ENCODE measurements around the gene ACAA1. TPM values are rescaled to one million over a fixed set of nuclear protein-coding genes. Genes with fewer than 3 reads are reported as not detected.

The ACAA1 gene
- total and polyA plus RNA-seq, 2 of the 13 experiments (the other 11 are each of a cell fraction or from before 2014, with no cell fraction given) = 60.8 to 188 TPM

DNA sequence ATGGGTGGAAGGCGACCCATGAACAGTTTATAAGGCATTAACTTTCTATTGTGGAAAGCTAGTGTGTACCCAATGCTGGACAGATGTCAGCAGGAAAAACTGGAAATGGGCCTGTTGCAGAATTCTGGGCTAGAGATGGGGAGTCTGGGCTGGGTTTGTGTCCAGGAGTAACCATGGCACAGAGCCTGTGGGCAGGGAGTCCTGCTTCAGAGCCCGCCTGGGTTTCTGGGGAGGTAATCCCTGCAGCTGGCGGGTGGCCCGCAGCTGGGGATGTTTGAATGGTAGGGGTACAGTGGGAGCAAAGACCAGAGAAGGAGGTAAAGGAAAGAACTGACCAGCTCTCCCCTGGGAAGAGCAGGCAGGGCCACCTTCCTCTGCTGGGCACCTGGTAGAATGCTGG, 25.7 kb downstream of the ACAA1 start (continued):
- TF ChIP-seq, protein P1, sequence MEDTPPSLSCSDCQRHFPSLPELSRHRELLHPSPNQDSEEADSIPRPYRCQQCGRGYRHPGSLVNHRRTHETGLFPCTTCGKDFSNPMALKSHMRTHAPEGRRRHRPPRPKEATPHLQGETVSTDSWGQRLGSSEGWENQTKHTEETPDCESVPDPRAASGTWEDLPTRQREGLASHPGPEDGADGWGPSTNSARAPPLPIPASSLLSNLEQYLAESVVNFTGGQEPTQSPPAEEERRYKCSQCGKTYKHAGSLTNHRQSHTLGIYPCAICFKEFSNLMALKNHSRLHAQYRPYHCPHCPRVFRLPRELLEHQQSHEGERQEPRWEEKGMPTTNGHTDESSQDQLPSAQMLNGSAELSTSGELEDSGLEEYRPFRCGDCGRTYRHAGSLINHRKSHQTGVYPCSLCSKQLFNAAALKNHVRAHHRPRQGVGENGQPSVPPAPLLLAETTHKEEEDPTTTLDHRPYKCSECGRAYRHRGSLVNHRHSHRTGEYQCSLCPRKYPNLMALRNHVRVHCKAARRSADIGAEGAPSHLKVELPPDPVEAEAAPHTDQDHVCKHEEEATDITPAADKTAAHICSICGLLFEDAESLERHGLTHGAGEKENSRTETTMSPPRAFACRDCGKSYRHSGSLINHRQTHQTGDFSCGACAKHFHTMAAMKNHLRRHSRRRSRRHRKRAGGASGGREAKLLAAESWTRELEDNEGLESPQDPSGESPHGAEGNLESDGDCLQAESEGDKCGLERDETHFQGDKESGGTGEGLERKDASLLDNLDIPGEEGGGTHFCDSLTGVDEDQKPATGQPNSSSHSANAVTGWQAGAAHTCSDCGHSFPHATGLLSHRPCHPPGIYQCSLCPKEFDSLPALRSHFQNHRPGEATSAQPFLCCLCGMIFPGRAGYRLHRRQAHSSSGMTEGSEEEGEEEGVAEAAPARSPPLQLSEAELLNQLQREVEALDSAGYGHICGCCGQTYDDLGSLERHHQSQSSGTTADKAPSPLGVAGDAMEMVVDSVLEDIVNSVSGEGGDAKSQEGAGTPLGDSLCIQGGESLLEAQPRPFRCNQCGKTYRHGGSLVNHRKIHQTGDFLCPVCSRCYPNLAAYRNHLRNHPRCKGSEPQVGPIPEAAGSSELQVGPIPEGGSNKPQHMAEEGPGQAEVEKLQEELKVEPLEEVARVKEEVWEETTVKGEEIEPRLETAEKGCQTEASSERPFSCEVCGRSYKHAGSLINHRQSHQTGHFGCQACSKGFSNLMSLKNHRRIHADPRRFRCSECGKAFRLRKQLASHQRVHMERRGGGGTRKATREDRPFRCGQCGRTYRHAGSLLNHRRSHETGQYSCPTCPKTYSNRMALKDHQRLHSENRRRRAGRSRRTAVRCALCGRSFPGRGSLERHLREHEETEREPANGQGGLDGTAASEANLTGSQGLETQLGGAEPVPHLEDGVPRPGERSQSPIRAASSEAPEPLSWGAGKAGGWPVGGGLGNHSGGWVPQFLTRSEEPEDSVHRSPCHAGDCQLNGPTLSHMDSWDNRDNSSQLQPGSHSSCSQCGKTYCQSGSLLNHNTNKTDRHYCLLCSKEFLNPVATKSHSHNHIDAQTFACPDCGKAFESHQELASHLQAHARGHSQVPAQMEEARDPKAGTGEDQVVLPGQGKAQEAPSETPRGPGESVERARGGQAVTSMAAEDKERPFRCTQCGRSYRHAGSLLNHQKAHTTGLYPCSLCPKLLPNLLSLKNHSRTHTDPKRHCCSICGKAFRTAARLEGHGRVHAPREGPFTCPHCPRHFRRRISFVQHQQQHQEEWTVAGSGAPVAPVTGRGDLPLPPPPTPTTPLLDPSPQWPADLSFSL (CRISPR knock-in tag; IDR thresholded peaks at IDR 0.05) = no peak
- no peak for TF ChIP-seq SRSF4 (IDR thresholded peaks at IDR 0.05; ENCODE audit: low read depth, low read length, poor library complexity, severe bottlenecking)
- no peak for TF ChIP-seq ZNF556 (CRISPR knock-in tag; IDR thresholded peaks at IDR 0.05; ENCODE audit: borderline replicate concordance)
- TF ChIP-seq, protein P2, sequence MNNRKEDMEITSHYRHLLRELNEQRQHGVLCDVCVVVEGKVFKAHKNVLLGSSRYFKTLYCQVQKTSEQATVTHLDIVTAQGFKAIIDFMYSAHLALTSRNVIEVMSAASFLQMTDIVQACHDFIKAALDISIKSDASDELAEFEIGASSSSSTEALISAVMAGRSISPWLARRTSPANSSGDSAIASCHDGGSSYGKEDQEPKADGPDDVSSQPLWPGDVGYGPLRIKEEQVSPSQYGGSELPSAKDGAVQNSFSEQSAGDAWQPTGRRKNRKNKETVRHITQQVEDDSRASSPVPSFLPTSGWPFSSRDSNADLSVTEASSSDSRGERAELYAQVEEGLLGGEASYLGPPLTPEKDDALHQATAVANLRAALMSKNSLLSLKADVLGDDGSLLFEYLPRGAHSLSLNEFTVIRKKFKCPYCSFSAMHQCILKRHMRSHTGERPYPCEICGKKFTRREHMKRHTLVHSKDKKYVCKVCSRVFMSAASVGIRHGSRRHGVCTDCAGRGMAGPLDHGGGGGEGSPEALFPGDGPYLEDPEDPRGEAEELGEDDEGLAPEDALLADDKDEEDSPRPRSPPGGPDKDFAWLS (CRISPR knock-in tag; IDR thresholded peaks at IDR 0.05; ENCODE audit: borderline replicate concordance) = no peak
- TF ChIP-seq ZNF850 (CRISPR knock-in tag; conservative IDR thresholded peaks at IDR 0.05) = no peak
- no peak for TF ChIP-seq ZNF543 (CRISPR knock-in tag; IDR thresholded peaks at IDR 0.05)
- TF ChIP-seq, protein P3, sequence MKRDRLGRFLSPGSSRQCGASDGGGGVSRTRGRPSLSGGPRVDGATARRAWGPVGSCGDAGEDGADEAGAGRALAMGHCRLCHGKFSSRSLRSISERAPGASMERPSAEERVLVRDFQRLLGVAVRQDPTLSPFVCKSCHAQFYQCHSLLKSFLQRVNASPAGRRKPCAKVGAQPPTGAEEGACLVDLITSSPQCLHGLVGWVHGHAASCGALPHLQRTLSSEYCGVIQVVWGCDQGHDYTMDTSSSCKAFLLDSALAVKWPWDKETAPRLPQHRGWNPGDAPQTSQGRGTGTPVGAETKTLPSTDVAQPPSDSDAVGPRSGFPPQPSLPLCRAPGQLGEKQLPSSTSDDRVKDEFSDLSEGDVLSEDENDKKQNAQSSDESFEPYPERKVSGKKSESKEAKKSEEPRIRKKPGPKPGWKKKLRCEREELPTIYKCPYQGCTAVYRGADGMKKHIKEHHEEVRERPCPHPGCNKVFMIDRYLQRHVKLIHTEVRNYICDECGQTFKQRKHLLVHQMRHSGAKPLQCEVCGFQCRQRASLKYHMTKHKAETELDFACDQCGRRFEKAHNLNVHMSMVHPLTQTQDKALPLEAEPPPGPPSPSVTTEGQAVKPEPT (CRISPR knock-in tag; IDR thresholded peaks at IDR 0.05; ENCODE audit: low read depth) = no peak
- no peak for TF ChIP-seq CBX1 (IDR thresholded peaks at IDR 0.05; ENCODE audit: low read depth)
- no peak for TF ChIP-seq ZNF143 (CRISPR knock-in tag; IDR thresholded peaks at IDR 0.05)
- TF ChIP-seq ZNF564 (CRISPR knock-in tag; IDR thresholded peaks at IDR 0.05) = no peak
- no peak for TF ChIP-seq STAT5B (CRISPR knock-in tag; IDR thresholded peaks at IDR 0.05)
